Measurements from ENCODE around the gene CNTNAP2.

Gene CNTNAP2

GRCh38 chr7:146635205-146636032, 518.8 kb downstream of the CNTNAP2 start:
- DNase-seq: peak; percentile 55

DNA sequence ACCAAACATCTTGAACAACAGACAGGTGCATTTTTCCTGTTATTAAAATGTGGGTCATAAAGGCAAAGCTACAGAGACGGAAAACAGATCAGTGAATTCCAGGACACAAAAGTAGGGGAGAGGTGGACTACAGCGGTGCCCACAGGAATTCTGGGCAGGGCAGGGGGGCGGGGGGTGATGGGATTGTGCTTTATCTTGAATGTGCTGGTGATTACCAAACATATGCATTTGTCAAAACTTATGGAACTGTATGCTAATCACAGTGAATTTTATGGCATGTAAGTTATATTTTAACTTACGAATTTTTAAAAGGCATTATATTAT, 519.4 kb downstream of the CNTNAP2 start:
- DNase-seq: peak; percentile 56

- no peak for DNase-seq
These were observed 520.0 kb downstream of the CNTNAP2 start for GRCh38 chr7:146636581-146636980.

GRCh38 chr7:146639291-146639690, 522.7 kb downstream of the CNTNAP2 start:
- DNase-seq: no peak

DNA sequence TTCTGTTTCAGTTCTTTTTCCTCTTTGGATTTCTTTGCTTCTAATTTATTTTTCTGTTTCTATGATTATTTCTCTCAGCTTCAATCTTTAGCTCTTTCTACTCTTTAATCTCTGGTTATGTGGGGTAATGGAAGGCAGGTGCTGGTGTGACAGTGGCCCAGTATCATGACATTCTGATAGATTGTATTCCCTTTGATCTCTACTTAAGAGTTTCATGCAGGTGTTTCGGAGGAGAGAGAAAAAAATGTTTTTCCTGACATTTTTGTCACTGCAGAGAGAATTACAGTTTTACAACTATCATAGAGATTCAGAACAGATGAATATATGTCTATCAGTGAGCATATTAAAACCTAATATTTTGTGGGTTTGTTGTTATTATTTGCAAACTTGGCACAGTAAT, 524.9 kb downstream of the CNTNAP2 start:
- no peak for DNase-seq

GRCh38 chr7:146645383-146645976, 528.9 kb downstream of the CNTNAP2 start:
- DNase-seq: no peak

DNA sequence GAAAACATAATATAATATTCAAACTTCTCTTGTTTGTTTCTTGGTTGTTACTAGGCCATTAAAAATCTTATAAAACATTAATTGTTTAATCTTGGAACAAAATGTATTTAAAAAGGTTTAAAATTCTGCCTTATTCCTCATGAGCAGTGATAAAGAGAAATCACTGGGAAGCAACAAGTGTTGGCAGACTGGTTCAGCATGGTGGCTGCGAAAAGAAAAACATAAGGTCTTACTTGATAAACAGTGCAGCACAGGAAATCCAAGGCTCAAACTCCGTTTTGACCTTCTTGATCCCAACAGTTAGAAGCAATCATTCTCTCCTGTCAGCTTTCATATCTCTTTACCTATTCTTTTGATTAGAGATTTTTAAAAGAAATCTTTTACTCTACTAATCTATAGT, 530.8 kb downstream of the CNTNAP2 start:
- DNase-seq: no peak

- no peak for DNase-seq
These were observed 535.6 kb downstream of the CNTNAP2 start for GRCh38 chr7:146652176-146652575.

DNA sequence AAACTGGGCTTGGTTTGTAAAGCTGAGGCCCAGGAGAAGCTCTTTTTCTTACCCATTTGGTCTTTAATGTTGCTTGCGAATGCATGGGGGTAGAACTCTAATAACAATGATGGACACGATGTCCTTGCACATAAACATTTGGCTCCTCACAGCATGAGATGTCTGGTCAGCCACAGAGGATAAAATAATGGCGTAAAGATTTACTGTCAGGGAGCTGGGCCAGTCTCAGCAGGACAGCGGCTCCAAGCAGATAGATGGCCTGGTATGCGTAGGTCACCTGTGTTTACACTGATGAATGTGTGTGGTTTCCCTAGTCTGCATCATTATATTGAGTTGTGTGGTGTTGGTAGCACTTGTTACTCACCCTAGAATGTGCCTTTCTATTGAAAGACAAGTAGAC, 537.4 kb downstream of the CNTNAP2 start:
- peak; percentile 62 for DNase-seq

- DNase-seq: no peak
These were observed 539.6 kb downstream of the CNTNAP2 start for GRCh38 chr7:146655928-146656797.

DNA sequence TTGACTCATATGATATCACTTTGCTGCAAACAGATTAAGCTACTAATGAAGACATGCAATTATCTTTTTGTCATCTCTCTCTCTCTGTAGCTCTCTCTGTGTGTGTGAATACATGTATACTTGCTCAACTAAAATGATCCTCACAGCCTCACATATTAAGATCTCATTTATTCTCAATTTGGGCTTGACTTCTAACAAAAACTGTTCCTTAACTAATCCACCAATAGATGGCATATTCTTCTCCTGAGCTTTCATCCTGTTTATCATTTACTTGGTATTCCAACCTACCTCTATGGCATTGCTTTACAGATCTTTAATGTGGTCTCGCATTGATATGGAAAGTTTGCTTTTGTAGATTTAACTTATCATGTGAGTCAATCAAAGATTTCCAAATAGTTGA, 540.4 kb downstream of the CNTNAP2 start:
- DNase-seq: no peak

DNA sequence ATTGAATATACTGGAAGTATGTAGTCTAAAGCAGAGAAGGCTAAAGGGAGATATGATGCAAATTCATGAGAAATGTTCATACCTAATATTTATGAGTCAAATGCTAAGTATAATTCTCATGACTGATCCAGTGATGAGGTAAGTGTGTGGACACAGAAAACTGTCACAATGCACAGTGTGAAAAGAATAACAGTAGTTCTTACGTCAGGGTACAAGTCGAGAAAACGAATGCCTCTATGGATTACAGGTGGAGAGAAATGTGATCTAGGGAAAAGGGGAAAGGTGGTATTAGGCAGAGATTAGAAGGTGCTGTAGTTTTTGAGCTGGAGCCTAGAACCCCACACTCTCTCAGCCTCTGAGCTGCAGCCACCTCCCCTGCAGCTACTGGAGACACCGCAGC, 542.0 kb downstream of the CNTNAP2 start:
- no peak for DNase-seq

- no peak for DNase-seq
These were observed 543.1 kb downstream of the CNTNAP2 start for GRCh38 chr7:146659732-146660131.

DNA sequence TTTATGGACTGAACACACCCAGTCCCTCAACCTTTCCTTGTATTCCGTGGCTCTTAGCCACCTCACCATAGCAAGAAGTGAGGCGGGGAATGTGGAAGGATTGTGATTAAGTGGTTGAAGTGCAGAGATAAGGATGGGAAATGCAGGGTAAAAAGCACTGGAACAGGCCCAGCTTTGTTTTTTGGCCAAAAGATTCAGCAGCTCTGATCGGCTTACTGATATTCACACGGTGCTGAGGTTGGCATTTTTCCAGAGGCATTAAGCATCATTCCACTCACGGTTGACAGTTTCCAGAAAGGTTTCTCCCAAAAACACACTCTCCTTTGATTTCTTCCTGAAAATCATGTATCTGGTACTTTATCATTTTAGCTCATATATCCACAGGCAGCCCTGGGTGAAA, 544.2 kb downstream of the CNTNAP2 start:
- DNase-seq: peak; percentile 85

DNA sequence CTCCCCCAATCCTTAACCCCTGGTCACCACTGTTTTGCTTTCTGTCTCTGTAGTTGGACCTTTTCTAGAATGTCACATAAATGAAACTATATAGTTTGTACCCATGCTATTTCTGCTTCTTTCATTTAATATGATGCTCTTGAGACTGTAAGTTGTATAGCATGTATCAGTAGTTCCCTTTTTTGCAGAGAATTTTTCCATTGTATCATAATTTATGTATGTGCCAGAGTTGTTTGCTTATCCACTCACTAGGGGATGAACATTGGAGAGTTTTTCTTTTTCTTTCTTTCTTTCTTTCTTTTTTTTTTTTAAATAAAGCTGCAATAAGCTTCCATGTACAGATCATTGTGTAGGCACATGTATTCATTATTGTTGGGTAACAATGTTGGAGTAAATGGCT, 544.8 kb downstream of the CNTNAP2 start:
- DNase-seq: no peak

DNA sequence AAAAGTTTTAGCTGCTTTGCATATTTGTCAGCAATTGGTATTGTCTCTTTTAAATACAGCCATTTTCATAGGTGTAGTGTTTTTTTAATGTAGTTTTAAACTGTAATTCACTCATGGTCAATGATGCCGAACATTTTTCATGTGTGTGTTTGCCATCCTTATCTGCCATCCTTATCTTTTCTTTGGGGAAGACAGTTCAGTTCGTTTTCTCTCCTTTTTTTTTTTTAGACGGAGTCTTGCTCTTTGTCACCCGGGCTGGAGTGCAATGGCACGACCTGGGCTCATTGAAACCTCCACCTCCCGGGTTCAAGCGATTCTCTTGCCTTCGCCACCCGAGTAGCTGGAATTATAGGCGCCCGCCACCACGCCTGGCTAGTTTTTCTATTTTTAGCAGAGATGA, 545.3 kb downstream of the CNTNAP2 start:
- no peak for DNase-seq

- DNase-seq: no peak
These were observed 548.4 kb downstream of the CNTNAP2 start for GRCh38 chr7:146665023-146665422.

GRCh38 chr7:146670532-146670931, 553.9 kb downstream of the CNTNAP2 start:
- DNase-seq: no peak

GRCh38 chr7:146681487-146681886, 564.9 kb downstream of the CNTNAP2 start:
- no peak for DNase-seq

DNA sequence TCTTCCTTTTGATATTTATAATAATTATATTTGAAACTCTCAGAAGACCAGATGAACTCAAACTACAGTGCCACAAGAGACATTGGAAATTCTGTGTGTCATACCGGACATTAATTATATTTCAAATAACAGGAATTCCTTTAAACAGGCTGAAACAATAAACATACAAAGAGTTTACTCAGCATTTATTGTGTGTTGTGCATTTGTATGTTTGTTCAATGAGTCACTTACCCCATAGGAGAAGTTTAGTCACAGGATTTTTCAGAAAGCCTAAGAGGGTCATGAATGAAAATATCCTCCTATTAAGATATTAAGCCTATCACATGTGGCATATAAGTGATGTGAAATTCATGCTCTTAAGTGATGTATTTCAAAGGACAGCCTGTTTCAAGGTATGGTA, 566.8 kb downstream of the CNTNAP2 start:
- DNase-seq: no peak

- no peak for DNase-seq
These were observed 574.4 kb downstream of the CNTNAP2 start for GRCh38 chr7:146690987-146691386.

DNA sequence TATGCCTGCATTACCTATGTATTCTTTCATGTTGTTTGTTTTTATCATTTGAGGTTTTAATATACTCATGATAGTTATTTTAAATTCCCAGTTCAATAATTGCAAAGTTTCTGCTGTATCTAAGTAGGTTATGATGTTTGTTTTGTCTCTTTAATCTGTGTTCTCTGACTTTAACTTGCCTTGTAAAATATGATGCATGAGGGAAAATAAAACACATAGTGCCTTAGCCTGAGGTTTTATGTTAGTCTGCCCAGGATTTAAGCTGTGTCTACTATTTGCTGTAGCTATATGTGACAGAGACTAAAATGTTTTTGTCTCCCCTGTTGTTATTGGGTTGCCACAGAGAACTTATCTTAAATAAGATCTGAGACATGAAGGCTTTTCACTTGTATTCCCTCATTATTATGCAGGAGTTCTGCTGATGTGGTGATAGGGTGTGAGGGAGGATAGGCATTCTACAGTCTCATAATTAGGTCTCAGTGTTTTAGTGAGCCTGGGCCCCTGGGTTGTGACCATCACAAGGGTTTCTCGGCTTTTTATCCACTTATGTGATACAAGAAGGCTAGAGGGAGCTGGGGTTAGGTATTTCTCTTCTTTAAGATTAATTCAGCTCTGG, 582.5 kb downstream of the CNTNAP2 start:
- DNase-seq: no peak

- DNase-seq: no peak
These were observed 583.5 kb downstream of the CNTNAP2 start for GRCh38 chr7:146700015-146700560.

Data from islet precursor cell (in vitro differentiated cells).